Left ventricle myocardium inferior (tissue), 1 donor: Measurements from ENCODE around the gene SHD. TPM values are rescaled to one million over a fixed set of nuclear protein-coding genes. Genes with fewer than 3 reads are reported as not detected.

Experiments used
- DNase-seq: peaks from one replicate; pipeline ENCODE4 v3.0.0-alpha.2; 2020
- H3K27ac ChIP-seq: fragments of 200-600 bp; replicated peaks from 2 replicates; pipeline ENCODE4 v1.8.0; 2021
- H3K27me3 ChIP-seq: fragments of 200-600 bp; 2 replicates; pipeline ENCODE4 v1.8.0; 2021; ENCODE audit warnings: low read depth
- H3K36me3 ChIP-seq: fragments of 200-600 bp; 2 replicates; pipeline ENCODE4 v1.8.0; 2021
- H3K4me1 ChIP-seq: fragments of 200-600 bp; 2 replicates; pipeline ENCODE4 v1.8.0; 2021
- H3K4me3 ChIP-seq: fragments of 200-600 bp; 2 replicates; pipeline ENCODE4 v1.8.0; 2021; ENCODE audit warnings: mild to moderate bottlenecking, moderate library complexity
- H3K9me3 ChIP-seq: fragments of 200-600 bp; replicated peaks from 2 replicates; pipeline ENCODE4 v1.8.0; 2021
- intact Hi-C: fragments of 100-400 bp; cut with micrococcal nuclease; formaldehyde crosslinking; loops from one replicate; pipeline ENCODE4 v1.11.0; 2022
- total RNA-seq: library from RNA; stranded (reverse); fragmentation: NEBNext Ultra II Directional; extraction: Animal tissue kit (Norgen Biotek cat#: 25700); gene quantifications from one replicate; pipeline ENCODE4 v1.2.1, GENCODE V29; 2021
- TF ChIP-seq, protein P1 (sequence below): fragments of 200-600 bp; IDR thresholded peaks from 2 replicates; pipeline ENCODE4 v1.8.0; 2021; ENCODE audit warnings: antibody characterized with exemption, mild to moderate bottlenecking, borderline replicate concordance
- donor health status: DM: no; HTN: yes; CAD: no; lungs with severe emphysema.

The SHD gene
- total RNA-seq, 1 donor from 2014 or later, result 0.16 TPM

DNA sequence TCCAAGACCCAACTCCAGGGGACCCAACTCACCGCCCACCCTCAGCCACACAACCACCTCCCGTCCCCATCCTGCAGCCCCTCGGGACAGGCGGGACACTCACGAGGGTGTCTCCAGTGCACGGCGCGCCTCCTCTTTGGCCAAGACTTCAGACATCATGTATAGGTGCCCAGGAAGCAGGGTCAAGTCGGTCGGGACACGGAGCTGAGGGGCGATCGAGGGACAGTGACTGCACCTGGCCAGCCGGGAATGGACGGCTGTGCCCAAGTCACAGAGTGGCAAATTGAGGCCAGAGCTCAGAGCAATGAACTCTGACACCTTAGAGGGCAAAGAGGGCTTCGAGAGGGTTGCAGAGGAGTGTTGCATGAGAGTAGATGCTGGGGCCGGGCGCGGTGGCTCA lies 50.8 kb downstream of the SHD start:
- intact Hi-C loops, result no loop called here
- TF ChIP-seq, protein P1, sequence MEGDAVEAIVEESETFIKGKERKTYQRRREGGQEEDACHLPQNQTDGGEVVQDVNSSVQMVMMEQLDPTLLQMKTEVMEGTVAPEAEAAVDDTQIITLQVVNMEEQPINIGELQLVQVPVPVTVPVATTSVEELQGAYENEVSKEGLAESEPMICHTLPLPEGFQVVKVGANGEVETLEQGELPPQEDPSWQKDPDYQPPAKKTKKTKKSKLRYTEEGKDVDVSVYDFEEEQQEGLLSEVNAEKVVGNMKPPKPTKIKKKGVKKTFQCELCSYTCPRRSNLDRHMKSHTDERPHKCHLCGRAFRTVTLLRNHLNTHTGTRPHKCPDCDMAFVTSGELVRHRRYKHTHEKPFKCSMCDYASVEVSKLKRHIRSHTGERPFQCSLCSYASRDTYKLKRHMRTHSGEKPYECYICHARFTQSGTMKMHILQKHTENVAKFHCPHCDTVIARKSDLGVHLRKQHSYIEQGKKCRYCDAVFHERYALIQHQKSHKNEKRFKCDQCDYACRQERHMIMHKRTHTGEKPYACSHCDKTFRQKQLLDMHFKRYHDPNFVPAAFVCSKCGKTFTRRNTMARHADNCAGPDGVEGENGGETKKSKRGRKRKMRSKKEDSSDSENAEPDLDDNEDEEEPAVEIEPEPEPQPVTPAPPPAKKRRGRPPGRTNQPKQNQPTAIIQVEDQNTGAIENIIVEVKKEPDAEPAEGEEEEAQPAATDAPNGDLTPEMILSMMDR, result no peak
- H3K27ac ChIP-seq, result no peak overlapping the region
- peaks cover 22% of the 10 kb centered on the region for H3K4me1 ChIP-seq
- no peaks in the 10 kb centered on the region for H3K27me3 ChIP-seq
- no peaks in the 10 kb centered on the region for H3K36me3 ChIP-seq
- no peaks in the 10 kb centered on the region for H3K9me3 ChIP-seq
- H3K4me3 ChIP-seq, result no peak overlapping the region
- DNase-seq, result no peak

DNA sequence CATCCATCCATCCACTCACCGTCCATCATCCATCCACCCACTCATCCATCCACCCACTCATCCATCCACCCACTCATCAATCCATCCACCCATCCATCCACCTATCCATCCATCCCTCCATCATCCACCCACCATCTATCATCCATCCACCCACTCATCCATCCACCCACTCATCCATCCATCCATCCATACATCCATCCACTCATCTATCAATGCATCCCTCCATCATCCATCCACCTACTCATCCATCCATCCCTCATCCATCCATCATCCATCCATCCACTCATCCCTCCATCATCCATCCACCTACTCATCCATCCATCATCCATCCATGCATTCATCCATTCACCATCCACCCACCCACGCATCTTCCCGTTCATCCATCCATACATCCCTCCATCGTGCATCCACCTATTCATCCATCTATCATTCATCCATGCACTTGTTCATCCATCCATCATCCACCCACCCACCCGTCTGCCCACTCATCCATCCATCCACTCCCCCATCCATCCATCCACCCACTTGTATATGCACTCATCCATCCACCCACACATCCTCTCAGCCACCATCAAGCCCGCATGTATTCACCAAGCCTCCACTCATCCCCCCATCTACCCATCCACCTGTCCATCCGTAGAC lies 56.0 kb downstream of the SHD start:
- Histone ChIP-seq H3K9me3 (no peaks in the 10 kb centered on the region), H3K4me3 (no peak overlapping the region), H3K4me1 (peaks cover 14% of the 10 kb centered on the region), H3K27me3 (no peaks in the 10 kb centered on the region), H3K36me3 (no peaks in the 10 kb centered on the region), H3K27ac (no peak overlapping the region)
- intact Hi-C loops, result no loop called here
- TF ChIP-seq, protein P1, result no peak
- DNase-seq, result no peak

DNA sequence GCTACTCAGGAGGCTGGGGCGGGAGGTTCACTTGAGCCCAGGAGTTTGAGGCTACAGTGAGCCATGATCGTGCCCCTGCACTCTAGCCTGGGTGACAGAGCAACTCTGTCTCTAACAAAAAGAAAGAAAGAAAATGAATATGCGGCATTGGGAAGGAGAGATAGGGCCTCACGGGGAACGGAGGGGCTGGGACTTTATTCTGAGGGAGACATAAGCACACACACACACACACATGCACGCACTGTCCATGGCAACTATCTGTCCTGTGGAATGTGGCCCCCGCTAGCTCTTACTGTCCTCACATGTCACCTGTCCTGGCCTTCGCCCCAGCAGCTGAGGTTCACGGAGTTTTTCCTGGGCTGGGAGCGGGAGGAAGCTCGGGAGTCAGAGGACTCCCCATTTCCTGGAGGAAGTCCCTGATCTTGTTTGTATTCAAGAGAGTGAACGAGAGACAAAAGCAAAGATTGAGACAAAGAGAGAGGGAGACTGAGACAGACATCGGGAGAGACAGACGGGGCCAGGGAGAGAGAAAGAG lies 58.9 kb downstream of the SHD start:
- Histone ChIP-seq H3K36me3 (no peaks in the 10 kb centered on the region), H3K4me3 (peak overlapping the region; percentile 62), H3K4me1 (peaks cover 24% of the 10 kb centered on the region), H3K9me3 (no peaks in the 10 kb centered on the region), H3K27ac (peak overlapping the region; percentile 52), H3K27me3 (no peaks in the 10 kb centered on the region)
- TF ChIP-seq, protein P1, result no peak
- no peak for DNase-seq
- intact Hi-C loops, result no loop called here

DNA sequence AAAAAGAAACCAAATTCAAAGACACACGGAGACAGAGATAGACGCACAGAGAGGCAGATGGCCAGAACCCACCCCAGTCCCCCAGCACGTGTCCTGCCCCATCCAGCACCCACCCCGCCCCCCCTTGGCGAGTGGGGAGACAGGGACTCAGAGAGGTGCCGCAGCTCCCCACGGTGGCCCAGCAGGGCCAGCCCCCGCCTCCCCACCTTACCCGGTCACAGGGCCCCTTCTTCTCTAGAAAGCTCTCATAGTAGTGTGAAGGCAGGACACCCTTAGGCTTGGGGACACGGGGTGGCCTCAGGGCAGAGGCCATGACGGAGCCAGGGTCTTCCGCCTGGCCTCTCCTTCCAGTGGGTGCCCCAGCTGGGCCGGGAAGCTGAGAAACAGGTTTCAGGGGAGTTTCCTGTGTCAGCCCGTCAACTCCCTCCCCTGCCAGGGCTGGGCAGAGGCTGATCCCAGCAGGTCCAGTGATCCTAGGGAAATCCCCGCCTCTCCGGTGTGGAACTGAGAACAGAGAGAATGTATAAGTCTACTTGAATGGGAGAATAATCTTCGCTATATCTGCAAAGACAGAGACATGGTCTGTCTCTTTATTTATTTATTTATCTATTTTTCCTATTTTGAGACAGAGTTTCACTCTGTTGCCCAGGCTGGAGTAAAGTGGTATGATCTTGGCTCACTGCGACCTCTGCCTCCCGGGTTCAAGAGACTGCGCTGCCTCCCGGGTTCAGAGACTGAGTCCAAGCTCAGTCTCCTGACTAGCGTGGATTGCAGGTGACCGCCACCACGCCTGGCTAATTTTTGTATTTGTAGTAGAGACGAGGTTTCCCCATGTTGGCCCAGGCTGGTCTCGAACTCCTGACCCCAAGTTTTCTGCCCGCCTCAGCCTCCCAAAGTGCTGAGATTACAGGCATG lies 59.6 kb downstream of the SHD start, which contains the start of gene STAP2:
TSS of gene STAP2 (minus strand) at position 387 of the 915 bp plus-strand sequence. CDS start at position 313, 74 bp downstream.
- H3K4me3 ChIP-seq, result peak within 1 kb of the TSS; percentile 62
- DNase-seq, result no peak
- peaks cover 27% of the 10 kb centered on the region for H3K4me1 ChIP-seq
- TF ChIP-seq, protein P1, result no peak
- intact Hi-C loops, result no loop called here
- H3K36me3 ChIP-seq, result no peaks in the 10 kb centered on the region
- no peaks in the 10 kb centered on the region for H3K9me3 ChIP-seq
- no peaks in the 10 kb centered on the region for H3K27me3 ChIP-seq
- H3K27ac ChIP-seq, result peak within 1 kb of the TSS; percentile 52

Other genes starting within 250 kb of the SHD start
- gene ZBTB7A, start 212.4 kb upstream of the SHD start, total RNA-seq, result 30.6 TPM
- gene MAP2K2, start 155.1 kb upstream of the SHD start, total RNA-seq, result 129 TPM
- gene CREB3L3, start 125.6 kb upstream of the SHD start, total RNA-seq, result not detected
- 12.9 TPM for gene SIRT6, start 96.7 kb upstream of the SHD start, total RNA-seq
- 0.22 TPM for gene ANKRD24, start 96.6 kb upstream of the SHD start, total RNA-seq
- 0.49 TPM for gene EBI3, start 49.7 kb upstream of the SHD start, total RNA-seq
- 10.2 TPM for gene YJU2, start 32.2 kb upstream of the SHD start, total RNA-seq
- gene TMIGD2, start 23.1 kb downstream of the SHD start, total RNA-seq, result not detected
- not detected for gene FSD1, start 25.3 kb downstream of the SHD start, total RNA-seq
- 2.6 TPM for gene STAP2, start 59.6 kb downstream of the SHD start, total RNA-seq
- 19.2 TPM for gene MPND, start 64.3 kb downstream of the SHD start, total RNA-seq
- gene SH3GL1, start 121.3 kb downstream of the SHD start, total RNA-seq, result 18.6 TPM
- gene CHAF1A, start 123.4 kb downstream of the SHD start, total RNA-seq, result 5.1 TPM
- gene UBXN6, start 178.5 kb downstream of the SHD start, total RNA-seq, result 113 TPM
- gene HDGFL2, start 193.0 kb downstream of the SHD start, total RNA-seq, result 22.8 TPM
- 162 TPM for gene PLIN4, start 239.2 kb downstream of the SHD start, total RNA-seq